ENCODE data around the gene BPIFA3.

DNA sequence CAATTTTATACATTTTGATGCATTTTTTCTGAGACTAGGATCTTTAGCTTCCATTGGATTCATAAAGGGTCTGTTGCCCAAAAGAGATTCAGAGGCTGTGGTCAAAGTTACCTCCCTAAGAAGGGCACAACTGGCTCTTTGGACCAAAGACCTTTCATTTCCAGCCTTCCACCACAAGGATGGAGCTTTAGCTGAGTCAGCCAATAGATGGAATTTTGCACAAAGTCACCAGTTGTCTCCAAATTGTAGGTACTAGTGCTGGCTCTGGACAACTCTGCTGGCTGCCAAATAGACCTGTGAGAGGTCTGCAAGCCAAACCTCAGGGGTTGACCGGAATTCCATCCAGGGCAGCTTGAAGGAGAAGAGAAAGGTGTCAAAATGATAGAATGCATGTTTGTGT is 19.2 kb downstream of the BPIFA3 start:
- TF ChIP-seq, protein P1, sequence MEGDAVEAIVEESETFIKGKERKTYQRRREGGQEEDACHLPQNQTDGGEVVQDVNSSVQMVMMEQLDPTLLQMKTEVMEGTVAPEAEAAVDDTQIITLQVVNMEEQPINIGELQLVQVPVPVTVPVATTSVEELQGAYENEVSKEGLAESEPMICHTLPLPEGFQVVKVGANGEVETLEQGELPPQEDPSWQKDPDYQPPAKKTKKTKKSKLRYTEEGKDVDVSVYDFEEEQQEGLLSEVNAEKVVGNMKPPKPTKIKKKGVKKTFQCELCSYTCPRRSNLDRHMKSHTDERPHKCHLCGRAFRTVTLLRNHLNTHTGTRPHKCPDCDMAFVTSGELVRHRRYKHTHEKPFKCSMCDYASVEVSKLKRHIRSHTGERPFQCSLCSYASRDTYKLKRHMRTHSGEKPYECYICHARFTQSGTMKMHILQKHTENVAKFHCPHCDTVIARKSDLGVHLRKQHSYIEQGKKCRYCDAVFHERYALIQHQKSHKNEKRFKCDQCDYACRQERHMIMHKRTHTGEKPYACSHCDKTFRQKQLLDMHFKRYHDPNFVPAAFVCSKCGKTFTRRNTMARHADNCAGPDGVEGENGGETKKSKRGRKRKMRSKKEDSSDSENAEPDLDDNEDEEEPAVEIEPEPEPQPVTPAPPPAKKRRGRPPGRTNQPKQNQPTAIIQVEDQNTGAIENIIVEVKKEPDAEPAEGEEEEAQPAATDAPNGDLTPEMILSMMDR (IDR thresholded peaks at IDR 0.05; ENCODE audit: borderline replicate concordance, extremely low read depth, low read length, poor library complexity, severe bottlenecking) = no peak
- TF ChIP-seq EZH2 (IDR thresholded peaks at IDR 0.05; ENCODE audit: borderline replicate concordance, low read depth, low read length, severe bottlenecking) = no peak
